Nephron (organoid): ENCODE data around the gene KCNK3.

ENCODE experiments used
- H3K27ac Mint-ChIP-seq, 3 experiments: 2 replicates each; pipeline ENCODE4 v1.8.0; 2020; ENCODE audit warnings: mixed read lengths in 3 of 3, mild to moderate bottlenecking in 2 of 3, moderate library complexity in 1 of 3
- H3K27me3 Mint-ChIP-seq: 2 replicates; pipeline ENCODE4 v1.8.0; 2021; ENCODE audit warnings: low read depth, mild to moderate bottlenecking, moderate library complexity, mixed read lengths
- H3K36me3 Mint-ChIP-seq: 2 replicates; pipeline ENCODE4 v1.8.0; 2020; ENCODE audit warnings: low read depth, mixed read lengths
- H3K4me1 Mint-ChIP-seq: 2 replicates; pipeline ENCODE4 v1.8.0; 2020; ENCODE audit warnings: mixed read lengths
- H3K4me3 Mint-ChIP-seq, 3 experiments: 2 replicates each; pipeline ENCODE4 v1.8.0; 2020; ENCODE audit warnings: mild to moderate bottlenecking in 3 of 3, mixed read lengths in 3 of 3, moderate library complexity in 2 of 3
- H3K9me3 Mint-ChIP-seq: 2 replicates; pipeline ENCODE4 v1.8.0; 2020; ENCODE audit warnings: mixed read lengths
- CTCF ChIP-seq, 3 experiments: fragments of 200-600 bp; sonication (generic); IDR thresholded peaks; one replicate each; pipeline ENCODE4 v1.5.0; 2021; ENCODE audit warnings: antibody characterized with exemption in 3 of 3; ENCODE audit not compliant: unreplicated experiment in 3 of 3

The KCNK3 gene

DNA sequence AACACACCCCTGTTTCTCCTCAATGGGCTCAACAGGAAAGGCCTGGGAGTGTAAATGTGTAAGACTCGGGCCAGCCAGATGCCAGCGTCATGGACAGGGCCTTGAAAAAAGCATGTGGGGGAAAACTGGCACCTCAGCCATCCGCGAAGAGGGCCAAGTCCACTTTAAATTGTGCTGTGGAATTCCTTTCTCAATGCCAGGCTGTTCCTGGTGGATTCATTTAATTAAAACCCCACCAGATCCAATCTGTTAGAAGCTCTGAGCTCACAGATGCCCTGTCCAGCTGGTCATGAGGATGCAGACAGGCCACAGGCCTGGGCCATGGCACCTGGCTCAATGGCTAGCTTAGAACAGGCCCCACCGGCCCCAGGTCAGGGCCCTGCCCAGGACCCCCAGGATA is 24.8 kb downstream of the KCNK3 start:
- Mint-ChIP-seq H3K4me3 (no peak overlapping the region), H3K36me3 (no peaks in the 10 kb centered on the region), H3K9me3 (no peaks in the 10 kb centered on the region), H3K4me1 (peaks cover 32% of the 10 kb centered on the region), H3K27ac (peak overlapping the region in 1 of 3 experiments; percentile 41), H3K27me3 (peaks cover 3% of the 10 kb centered on the region)
- no peak for TF ChIP-seq CTCF (IDR thresholded peaks at IDR 0.05; ENCODE audit: unreplicated experiment in 3 of 3)

DNA sequence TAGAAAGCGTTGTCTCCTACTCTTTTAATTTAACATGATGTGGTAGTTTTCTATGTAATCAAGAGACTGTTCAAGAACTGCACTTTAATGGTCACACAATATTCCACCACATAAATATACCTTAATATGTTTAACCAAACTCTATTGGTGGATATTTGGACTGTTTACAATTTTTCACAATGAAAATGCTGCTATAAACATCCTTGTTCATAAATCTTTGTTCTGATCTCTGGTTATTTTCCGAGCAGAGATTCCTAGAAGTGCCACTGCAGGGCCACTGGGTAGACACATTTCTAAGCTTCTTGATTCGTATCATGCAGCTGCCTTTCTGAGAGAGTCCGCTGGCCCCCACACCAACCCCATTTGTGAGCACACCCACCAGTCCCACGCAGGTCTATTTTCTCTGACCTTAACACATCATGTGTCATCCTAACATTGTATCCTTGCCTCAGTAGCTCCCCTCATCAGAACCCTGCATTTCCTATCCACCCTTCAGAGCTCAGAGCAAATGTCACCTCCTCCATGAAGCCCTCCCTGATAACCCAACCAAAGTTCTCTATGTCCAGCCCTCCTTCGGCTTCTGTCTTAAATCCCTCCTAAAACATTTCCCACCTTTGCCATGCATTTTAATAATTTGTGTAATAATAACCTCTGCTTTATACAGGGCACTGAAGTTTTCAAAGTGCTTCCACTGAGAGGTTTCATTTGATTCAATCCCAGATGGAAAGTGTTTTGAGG is 26.6 kb downstream of the KCNK3 start:
- peaks cover 24% of the 10 kb centered on the region for H3K4me1 Mint-ChIP-seq
- H3K4me3 Mint-ChIP-seq = peak overlapping the region in 1 of 3 experiments; percentile 24
- no peak for TF ChIP-seq CTCF (IDR thresholded peaks at IDR 0.05; ENCODE audit: unreplicated experiment in 3 of 3)
- H3K36me3 Mint-ChIP-seq = no peaks in the 10 kb centered on the region
- H3K9me3 Mint-ChIP-seq = no peaks in the 10 kb centered on the region
- peak overlapping the region in 2 of 3 experiments; percentile 11 to 32 for H3K27ac Mint-ChIP-seq
- H3K27me3 Mint-ChIP-seq = peaks cover 3% of the 10 kb centered on the region

DNA sequence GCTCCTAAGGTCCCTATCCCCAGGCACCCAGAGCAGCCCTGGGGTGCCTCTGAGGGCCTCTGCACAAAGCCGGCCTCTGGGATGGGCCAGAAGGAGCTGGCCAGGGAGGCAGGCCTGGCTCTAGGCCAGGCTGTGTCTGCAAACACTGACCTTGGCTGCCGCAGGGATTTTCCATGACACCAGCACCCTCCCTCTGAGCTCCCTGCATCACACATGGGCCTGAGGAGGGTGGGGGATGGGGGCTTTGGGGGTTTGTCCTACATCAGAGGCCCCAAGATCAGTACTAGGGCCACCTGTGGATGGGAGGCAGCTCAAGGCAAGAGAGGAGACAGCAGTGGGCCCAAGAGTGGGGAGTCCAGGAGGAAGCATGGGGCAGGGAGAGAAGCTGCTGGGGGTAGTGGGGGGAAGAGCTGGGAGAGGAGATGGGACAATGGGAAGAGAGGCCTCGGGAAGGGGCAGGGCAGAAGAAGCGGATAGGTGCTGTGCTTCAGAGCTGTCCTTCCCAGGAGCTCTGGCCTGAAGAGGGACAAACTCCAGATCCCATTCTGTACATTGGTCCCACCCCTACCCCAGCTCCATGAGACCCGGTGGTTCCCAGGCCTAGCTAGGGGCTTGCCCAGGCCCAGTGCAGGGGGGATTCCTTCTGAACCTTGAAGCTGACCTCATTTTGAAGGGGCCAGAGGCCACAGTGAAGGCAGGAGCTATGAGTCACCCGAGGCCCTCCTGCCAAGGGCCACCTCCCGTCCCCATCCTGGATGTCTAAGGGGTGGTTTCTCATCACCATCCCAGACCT is 28.0 kb downstream of the KCNK3 start:
- Mint-ChIP-seq H3K27me3 (peaks cover 3% of the 10 kb centered on the region), H3K27ac (peak overlapping the region in 2 of 3 experiments; percentile 44 to 79), H3K4me3 (no peak overlapping the region), H3K36me3 (no peaks in the 10 kb centered on the region), H3K9me3 (no peaks in the 10 kb centered on the region), H3K4me1 (peaks cover 32% of the 10 kb centered on the region)
- no peak for TF ChIP-seq CTCF (IDR thresholded peaks at IDR 0.05; ENCODE audit: unreplicated experiment in 3 of 3)

- peak overlapping the region in 1 of 3 experiments; percentile 17 for H3K27ac Mint-ChIP-seq
- no peak overlapping the region for H3K4me3 Mint-ChIP-seq
- no peak for TF ChIP-seq CTCF (IDR thresholded peaks at IDR 0.05; ENCODE audit: unreplicated experiment in 3 of 3)
- no peaks in the 10 kb centered on the region for H3K36me3 Mint-ChIP-seq
- H3K4me1 Mint-ChIP-seq = peaks cover 39% of the 10 kb centered on the region
- H3K27me3 Mint-ChIP-seq = peaks cover 6% of the 10 kb centered on the region
- no peaks in the 10 kb centered on the region for H3K9me3 Mint-ChIP-seq
Measured at GRCh38 chr2:26721115-26722032, 28.9 kb downstream of the KCNK3 start.

GRCh38 chr2:26722328-26722727 is 29.8 kb downstream of the KCNK3 start:
- no peaks in the 10 kb centered on the region for H3K36me3 Mint-ChIP-seq
- peak overlapping the region in 1 of 3 experiments; percentile 20 for H3K27ac Mint-ChIP-seq
- no peak for TF ChIP-seq CTCF (IDR thresholded peaks at IDR 0.05; ENCODE audit: unreplicated experiment in 3 of 3)
- H3K4me1 Mint-ChIP-seq = peaks cover 39% of the 10 kb centered on the region
- H3K27me3 Mint-ChIP-seq = peaks cover 6% of the 10 kb centered on the region
- H3K9me3 Mint-ChIP-seq = no peaks in the 10 kb centered on the region
- H3K4me3 Mint-ChIP-seq = no peak overlapping the region
